ENCODE measurements around the gene CBR1.

CBR1 gene

DNA sequence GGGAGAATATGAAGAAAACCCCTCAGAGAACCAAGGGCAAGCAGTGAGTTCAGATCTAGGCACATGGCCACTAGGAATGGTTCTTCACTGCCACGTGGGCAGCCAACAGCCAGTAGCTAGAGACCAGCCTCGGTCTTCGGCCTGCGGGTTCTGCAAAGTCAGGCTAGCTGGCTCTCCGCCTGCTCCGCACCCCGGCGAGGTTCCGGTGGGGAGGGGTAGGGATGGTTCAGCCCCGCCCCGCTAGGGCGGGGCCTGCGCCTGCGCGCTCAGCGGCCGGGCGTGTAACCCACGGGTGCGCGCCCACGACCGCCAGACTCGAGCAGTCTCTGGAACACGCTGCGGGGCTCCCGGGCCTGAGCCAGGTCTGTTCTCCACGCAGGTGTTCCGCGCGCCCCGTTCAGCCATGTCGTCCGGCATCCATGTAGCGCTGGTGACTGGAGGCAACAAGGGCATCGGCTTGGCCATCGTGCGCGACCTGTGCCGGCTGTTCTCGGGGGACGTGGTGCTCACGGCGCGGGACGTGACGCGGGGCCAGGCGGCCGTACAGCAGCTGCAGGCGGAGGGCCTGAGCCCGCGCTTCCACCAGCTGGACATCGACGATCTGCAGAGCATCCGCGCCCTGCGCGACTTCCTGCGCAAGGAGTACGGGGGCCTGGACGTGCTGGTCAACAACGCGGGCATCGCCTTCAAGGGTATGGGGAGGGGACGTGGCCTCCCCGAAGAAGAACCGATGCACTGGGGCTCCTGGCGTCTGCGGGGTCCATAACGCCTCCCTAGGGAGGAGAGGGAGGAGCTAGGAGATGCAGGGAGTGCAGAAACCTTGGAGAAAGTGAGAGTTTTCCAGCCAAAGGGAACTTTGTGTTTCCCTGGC is at the start of gene CBR1:
Gene CBR1 (plus strand): TSS at position 312 of the 871 bp plus-strand sequence. CDS start 92 bp downstream, at position 404.
- DNase-seq = peak; percentile 81

DNA sequence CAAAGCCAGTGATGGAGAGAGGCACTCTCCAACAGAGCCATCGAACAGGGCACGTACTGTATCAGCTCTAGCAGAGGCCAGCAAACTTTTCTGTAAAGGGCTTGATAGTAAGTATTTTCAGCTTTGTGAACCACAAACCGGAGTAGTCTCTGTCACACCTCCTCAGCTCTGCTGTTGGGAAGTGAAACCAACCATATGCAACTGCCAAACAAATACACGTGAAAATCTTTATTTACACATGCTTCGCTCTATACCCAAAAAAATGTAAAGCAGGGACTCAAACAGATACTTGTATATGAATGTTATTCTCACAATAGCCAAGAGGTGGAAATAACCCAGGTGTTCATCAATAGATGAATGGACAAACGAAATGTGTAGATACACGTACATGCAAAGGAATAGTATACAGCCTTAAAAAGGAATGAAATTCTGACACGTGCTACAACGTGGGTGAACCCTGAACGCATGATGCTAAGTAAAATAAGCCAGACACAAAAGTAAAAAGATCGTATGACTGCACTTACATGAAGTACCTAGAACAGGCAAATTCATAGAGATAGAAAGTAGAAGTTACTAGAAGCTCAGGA is 48.5 kb upstream of the CBR1 start:
- DNase-seq = no peak

DNA sequence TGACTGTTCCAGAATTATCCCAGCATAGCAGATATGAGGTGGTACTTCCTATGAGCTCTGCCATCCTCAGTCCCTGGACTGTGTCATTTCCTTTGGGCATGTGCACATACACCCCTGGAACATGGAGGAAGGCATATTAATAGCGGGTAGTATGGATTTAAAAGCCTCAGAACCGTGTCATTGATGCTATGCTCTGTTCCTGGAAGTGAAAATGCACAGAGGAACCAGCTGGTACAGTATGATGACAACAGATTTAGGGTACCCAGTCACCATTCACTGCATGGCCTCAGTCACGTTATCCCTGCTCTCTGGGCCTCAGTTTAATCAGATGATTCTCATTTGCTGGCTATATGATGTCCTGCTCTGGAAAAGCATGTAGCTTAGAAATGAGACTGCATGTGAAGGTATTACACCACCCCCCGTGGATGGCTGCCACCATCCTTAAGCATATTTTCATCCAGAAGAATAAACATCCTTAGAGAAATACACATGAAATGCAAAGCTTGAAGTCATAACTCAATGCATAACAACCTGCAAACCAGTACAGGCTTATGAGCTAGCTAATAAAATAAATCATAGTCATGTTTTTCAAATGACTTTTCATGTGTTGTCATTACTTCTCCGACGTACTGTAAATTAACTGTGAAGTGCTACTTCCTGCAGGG is 47.3 kb upstream of the CBR1 start:
- no peak for DNase-seq

DNA sequence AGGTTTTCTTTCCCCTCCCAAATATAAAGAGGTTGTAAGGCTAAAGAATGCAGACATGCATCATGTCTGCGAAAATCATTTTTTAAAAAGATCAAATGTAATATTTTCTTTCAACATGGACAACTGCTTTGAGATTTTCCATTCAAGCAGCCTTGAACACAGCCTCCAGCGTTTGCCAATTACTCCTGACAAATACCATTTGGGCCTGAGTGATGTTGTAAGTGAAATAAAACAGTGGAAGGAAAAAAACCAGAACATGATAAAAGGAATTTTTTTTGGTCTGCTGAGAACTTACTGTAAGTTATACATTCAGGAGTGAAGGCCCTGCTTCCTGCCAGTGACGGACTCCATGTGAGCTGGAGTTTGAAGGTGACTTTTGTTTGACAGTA is 46.7 kb upstream of the CBR1 start:
- no peak for DNase-seq

DNA sequence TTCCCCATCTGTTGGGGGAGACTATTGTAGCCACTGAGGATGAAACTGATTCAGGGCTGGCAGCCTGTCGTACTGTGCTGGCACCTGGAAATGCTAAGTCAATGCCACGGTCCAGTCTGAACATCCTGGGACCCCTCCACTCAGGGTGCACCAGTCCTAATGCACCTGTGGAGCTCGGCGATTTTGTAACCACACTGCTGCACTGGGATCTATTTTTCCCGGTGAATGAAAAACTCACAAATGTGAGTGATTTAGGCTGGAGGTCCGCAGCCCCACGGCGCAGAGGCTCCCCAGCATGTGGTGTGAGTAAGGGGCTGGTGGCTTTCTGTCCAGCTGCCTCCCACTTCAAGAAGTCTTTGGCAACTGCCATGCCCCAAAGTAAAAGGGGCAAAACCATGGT is 45.0 kb upstream of the CBR1 start:
- DNase-seq = no peak

DNA sequence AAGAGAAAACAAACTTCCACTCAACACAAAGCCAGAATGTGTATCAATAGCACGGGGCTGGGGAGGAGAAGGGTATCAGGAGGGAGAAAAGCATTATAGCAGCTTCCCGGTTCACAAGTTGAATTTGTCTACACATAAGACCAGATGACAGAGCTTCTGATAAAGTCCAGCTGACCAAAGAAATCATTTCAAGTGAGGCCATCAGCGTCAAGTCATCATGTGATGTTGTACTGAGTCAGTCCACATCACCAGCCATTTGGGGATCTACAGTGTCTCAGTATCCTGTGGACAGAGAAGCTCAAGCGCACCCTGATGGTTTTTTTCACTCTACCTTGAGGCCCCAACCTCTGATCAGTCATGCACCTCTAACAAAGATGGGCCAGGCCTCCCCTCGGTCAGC is 42.5 kb upstream of the CBR1 start:
- no peak for DNase-seq

DNA sequence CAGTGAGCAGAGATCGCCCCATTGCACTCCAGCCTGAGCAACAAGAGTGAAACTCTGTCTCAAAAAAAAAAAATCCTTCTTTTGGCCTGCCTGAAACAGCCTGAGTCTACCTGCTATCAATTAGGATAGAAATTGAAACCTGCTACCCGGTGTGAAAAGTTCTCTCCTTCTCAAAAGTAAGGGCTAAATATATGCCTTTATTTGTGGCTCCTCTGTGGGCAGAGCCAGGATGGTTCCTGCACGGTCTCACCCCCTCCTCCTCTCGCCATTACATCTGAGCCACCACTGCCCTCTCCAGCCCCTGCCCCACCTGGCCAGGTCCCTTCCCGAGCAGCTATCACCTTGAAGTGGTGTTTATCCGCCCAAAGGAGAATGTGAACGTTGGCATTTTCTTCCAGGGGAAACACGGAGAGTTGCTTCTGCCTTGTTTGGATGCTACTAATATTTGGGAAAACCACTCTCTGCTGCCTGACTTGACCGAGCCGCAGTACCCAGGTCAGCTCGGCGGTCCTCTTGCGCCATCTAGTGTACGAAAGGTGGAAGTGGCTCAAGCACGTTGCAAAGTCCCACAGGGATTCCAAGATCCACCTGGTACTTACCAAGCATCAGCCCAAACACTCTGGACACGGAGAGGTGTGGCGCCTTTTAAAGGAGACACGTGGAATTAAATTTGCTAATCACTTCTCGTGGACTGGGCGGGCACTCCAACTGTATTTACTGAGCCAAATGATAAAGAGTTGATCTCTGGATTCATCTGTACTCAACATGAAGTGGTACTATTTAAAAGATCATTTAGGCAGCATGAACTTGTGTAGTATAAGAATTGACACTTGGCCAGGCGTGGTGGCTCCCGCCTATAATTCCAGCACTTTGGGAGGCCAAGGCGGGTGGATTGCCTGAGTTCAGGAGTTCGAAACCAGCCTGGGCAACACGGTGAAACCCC is 41.4 kb upstream of the CBR1 start:
- DNase-seq = peak; percentile 49

DNA sequence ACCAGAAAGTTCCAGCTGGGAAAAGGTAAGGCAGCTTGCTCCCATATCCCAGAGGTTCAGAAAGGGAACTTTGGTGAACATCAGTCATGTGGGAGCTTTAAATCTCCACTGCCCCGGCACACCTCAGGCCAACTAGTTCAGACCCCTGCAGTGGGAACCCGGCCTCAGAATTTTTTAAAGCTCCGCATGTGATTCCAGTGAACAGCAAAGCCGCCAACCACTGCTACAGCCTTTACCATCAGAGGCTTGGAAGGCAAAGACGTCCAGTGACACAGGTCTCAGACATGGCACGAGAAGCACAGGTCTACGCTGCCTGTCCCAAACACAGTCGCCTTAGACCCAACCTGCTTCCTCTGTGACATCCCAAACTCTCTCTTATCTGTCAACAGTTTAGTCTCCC is 40.5 kb upstream of the CBR1 start:
- DNase-seq = no peak

DNA sequence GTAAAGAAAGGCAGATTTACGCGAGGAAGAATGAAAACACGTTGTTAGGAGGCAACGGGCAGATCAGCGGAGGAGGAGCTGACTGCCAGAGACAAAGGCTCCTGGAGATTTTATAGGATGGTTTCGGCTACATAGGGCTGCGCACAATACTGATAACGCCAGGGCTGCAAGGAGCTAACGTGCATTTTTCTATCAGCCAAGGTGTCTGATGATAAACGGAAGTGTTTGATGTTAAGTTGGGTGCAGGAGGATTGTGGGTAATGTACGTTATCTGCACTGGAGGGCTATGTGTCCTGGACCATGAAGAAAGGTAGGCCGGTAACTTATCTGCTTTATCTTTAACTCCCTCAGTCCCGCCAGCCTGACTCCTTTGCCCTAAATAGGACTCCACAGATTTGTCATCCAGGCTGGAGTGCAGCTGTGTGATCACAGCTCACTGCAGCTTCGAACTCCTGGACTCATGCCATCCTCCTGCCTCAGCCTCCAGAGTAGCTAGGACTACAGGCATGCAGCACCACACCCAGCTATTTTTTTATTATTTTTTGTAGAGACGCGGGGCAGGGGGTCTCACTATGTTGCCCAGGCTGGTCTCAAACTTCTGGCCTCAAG is 39.1 kb upstream of the CBR1 start:
- no peak for DNase-seq

DNA sequence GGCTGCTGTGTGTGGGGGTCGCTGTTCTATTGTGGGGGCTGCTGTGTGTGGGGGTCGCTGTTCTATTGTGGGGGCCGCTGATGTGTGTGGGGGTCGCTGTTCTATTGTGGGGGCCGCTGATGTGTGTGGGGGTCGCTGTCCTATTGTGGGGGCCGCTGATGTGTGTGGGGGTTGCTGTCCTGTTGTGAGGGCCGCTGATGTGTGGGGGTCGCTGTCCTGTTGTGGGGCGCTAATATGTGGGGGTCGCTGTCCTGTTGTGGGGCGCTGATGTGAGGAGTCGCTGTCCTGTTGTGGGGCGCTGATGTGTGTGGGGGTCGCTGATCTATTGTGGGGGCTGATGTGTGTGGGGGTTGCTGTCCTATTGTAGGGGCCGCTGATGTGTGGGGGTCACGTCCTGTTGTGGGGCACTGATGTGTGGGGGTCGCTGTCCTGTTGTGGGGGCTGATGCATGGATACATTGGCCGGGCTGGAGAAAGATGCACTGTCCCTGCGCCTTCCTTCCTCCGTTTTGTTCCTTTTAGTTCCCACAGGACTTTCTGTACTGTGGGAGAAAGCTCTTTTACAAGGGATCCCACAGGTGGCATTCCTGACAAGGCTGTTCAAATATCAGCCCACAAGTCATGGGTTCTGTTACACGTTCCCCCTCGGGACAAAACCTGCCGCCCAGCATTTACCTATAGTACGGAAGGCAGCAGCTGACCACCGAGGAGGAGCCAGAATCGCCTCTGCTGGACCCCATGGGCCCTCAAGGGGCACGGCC is 37.0 kb upstream of the CBR1 start:
- no peak for DNase-seq

DNA sequence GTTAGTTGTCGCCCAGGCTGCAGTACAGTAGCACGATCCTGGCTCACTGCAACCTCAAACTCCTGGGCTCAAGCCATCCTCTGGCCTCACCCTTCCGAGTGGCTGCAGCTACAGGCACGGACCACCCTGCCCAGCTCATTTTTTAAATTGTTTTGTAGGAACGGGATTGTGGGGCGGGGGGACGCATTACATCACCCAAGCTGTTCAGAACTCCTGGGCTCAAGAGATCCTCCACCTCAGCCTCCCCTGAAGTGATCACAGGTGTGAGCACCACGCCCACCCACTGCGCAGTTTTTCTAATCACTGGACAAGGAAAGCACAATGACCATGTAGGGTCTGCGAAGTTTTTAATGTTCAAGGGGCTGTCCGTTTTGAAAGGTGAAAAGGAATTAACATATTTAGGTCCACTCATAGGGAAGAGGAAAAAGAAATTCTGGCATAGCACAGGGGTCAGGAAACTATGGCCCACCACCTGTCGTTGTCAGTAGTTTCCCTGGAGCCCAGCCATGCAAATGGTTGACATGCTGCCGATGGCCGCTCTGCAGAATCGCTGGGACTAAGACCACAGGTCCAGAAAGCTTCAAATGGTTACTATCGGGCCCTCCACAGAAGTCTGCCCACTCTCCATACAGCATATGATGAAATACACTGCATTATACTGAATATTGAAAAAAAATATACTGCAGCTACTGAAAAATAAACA is 35.5 kb upstream of the CBR1 start:
- DNase-seq = no peak

DNA sequence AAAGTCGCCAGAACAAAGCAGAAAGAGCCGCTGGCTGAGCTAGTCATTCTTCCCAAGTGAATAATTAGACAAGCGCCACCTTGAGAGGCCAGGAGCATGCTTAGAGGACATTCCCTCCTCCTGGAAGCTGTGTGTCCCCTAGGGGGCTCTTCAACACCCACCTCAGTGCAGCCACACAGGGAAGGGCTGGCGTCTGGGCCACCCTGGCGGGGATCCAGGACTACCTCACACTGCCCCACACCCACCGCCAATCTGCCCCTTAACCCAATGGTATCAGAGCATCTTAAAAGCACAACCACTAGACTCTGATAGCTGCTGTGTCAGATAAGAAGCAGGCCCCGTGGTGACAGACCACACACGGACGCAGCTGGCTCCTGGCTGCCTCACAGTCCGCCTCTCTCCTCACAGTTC is 34.4 kb upstream of the CBR1 start:
- no peak for DNase-seq

DNA sequence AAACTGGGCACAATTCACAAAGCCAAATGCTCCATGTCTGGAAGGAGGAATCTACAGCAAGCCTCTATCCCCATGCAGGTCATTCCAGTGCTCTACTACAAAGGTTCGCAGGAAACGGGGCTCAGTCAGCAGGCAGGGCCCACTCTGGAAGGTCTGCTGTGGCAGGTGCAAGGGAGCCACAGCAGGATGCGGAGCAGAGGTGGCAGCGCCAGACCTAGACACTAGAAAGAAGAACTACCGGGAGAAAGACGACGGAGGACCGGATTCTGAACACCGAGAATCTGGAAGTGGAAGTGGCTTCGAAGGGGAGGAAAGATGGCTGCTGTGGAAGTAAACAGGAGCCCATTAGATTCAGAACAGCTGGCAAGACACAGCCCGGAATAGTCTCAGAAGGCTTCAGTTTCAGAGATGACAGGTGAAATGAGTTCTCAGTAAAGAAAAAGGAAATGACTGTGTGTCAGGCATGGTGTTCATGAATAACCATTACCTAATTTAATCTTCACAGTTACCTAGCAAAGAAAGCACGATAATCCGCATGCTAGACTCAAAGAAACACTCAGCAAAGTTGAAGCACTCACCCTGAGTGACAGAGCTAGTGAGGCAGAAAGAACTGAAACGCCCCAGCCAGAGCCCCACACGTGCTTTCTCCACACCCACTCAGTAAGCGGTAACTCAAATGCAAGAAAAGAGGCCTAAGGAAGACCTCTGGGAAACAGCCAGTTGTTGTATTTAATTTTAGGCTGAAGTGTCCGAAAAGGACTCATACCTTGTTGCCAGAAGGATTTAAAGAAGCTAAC is 30.9 kb upstream of the CBR1 start:
- DNase-seq = no peak

DNA sequence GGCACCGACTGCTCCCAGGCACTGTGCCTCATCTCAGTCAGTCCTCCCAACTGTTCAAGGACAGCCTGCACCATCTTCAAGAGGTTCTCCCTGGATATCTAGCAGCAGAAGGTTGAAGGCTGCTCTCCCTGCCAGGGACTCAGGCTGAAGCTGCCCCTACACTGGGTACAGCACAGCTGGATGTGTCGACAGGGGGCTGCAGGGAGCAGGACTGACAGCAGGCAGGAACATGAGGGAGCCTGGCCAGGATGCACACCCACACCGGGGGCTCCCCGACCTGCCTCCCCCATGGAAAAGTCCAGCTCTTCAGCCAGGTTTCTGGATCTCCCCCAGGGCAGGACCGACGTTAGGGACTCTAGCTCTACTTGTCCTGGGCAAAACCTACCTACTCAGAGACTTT is 30.0 kb upstream of the CBR1 start:
- DNase-seq = no peak

DNA sequence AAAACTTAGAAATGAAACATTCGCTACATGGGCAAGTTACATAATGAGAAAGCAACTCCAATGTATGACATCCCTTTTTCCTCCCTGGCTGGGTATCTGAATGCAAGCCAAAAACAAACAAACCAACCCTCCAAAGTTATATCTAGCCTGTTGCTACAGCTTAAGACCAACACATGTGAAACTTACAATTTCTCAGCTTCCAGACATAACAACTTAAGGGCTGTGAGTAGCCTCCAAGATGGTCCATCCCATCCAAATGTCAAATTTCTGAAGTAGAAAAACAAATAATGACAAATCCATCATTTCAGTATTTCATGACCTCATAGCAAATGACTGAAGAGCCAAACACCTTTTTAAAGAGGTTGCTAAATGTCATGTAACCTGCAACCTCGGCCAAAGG is 29.4 kb upstream of the CBR1 start:
- no peak for DNase-seq

DNA sequence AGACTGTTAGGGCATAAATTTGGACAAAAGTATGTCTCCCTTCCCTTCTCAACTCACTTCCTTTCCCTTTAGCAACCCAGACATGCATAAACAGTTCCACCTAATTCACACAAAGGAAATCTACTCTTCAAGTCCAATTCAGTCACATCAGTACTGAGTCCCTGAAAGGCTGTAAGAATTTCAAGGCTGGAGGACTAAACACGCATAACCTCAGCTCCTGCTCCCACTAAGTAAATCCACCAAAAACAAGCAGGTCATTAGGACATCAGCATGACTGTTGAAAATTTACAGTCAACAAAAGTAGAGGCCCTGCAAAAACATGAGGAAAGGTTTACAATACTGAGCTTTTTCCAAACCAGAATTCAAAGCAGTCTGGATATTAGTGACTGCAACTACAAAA is 27.9 kb upstream of the CBR1 start:
- no peak for DNase-seq

DNA sequence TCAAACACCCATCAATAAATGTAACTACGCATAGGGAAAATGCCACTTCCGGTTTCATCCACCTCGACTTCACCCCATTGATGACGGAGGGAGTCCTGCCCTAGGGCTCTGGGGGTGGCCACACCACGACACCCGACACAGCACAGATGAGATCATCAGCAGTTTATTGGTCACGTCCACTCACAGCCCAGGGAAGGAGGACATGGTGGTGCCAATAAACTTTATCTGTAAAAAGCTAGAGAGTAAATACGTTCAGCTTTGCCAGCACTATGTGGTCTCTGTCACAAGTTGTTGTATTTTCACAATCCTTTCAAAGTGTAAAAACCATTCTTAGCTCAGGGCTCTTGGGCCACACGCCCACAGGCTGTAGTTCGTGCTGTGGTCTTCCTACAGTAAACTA is 25.8 kb upstream of the CBR1 start:
- DNase-seq = no peak

DNA sequence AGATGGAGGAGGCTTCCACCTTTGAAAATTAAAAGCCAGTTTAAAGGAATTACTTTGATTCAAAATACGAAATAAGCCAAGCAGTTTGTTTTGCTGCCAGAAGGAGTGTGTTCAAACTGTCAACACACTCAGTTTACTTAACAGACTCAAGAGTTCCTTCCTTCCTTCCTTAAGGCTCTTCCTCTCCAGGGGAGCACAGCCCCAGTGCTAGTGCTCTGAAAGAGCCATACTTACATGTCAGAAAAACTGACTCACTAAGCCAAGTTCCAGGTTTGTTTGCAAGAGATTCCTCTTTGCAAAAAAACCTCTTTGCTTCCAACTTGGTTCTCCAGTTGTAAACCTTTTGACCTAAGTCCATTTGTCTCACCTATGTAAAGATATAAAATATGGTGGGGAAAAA is 23.8 kb upstream of the CBR1 start:
- DNase-seq = no peak

DNA sequence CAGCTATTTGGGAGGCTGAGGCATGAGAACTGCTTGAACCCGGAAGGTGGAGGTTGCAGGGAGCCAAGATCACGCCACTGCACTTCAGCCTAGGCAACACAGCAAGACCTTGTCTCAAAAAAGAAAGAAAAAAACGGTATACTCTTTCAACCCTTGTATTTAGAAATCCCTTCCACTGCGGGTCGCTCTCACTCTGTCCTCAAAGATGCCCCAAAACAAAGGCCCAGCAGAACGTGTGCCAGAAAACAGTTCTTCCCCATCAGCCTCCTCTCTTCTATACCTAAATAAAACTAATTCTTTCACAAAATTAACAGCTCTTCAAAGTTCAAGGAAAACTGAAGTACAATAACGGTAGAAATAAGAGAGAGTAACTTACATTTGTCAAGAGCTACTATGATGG is 22.7 kb upstream of the CBR1 start:
- DNase-seq = no peak

DNA sequence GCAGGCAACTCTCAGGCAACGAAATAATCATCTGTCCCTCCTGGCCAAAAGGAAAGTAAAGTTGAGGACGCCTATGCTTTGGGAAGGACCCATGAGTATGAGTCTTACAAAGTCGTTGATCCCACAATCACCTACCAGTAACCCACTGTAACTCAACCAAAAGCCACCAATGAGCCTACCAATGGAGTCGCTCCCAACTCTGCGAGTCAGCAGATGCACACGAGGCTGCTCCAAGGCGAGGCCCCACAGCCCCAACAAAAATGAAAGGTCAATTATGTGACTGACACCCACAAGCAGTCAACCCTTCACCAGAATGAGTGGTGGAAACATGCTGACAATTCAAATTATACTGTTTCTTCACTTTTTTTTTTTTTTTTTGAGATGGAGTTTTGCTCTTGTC is 21.5 kb upstream of the CBR1 start:
- DNase-seq = no peak

Data from activated CD4-positive, alpha-beta T cell treated with anti-CD3 and anti-CD28 coated beads for 1 hour (primary cell).